ENCODE measurements around the gene RPN1. TPM values are rescaled to one million over a fixed set of nuclear protein-coding genes. Genes with fewer than 3 reads are reported as not detected.
A peak's percentile ranks its signal among the peaks of the same experiment; 100 is the strongest.

The RPN1 gene
- total and polyA plus RNA-seq, 2 of the 13 experiments (the other 11 are each of a cell fraction or from before 2014, with no cell fraction given) = 290 to 342 TPM

GRCh38 chr3:128680603-128681368 is 30.2 kb upstream of the RPN1 start (continued):
- TF ChIP-seq NFAT5 (CRISPR knock-in tag; IDR thresholded peaks at IDR 0.05) = no peak
- no peak for TF ChIP-seq HNF4G (IDR thresholded peaks at IDR 0.05; ENCODE audit: borderline replicate concordance, low read depth, low read length)
- TF ChIP-seq HNF4G (CRISPR knock-in tag; IDR thresholded peaks at IDR 0.05; ENCODE audit: borderline replicate concordance, low read depth) = peak; percentile 70
- TF ChIP-seq SP5 (CRISPR knock-in tag; IDR thresholded peaks at IDR 0.05; ENCODE audit: borderline replicate concordance, low read depth) = peak; percentile 82
- TF ChIP-seq KIAA2018 (CRISPR knock-in tag; IDR thresholded peaks at IDR 0.05; ENCODE audit: borderline replicate concordance) = no peak
- no peak for TF ChIP-seq ZBTB49 (CRISPR knock-in tag; IDR thresholded peaks at IDR 0.05; ENCODE audit: borderline replicate concordance)
- no peak; the same call in none of the 2 replicates for TF ChIP-seq ZNF441 (CRISPR knock-in tag; IDR thresholded peaks at IDR 0.05; ENCODE audit: borderline replicate concordance)
- peak; percentile 96 for TF ChIP-seq ZFP82 (CRISPR knock-in tag; IDR thresholded peaks at IDR 0.05; ENCODE audit: borderline replicate concordance)
- peak; percentile 75; the same call in 1 of the 2 replicates for TF ChIP-seq ZNF614 (CRISPR knock-in tag; IDR thresholded peaks at IDR 0.05; ENCODE audit: borderline replicate concordance)
- peak; percentile 77 for TF ChIP-seq RARA (CRISPR knock-in tag; IDR thresholded peaks at IDR 0.05)
- TF ChIP-seq ZNF317 (CRISPR knock-in tag; IDR thresholded peaks at IDR 0.05) = peak; percentile 36; the same call in 1 of the 2 replicates
- peak; percentile 99; the same call in 1 of the 2 replicates for TF ChIP-seq KDM3A (CRISPR knock-in tag; IDR thresholded peaks at IDR 0.05; ENCODE audit: low read depth)

Data from HepG2 (cell line).